Stimulated activated CD4-positive, alpha-beta T cell treated with anti-CD3 and anti-CD28 coated beads, Interleukin-15, amount 100 ng/mL, for 48 hours (primary cell): ENCODE measurements around the gene AKNA.
"Not testable (repeated sequence)": the region's sequence is repeated elsewhere in the genome, so short reads cannot be mapped to it uniquely, and the experiment has no call there.

Experiments used
- DNase-seq, 2 donors: peaks; one replicate each; pipeline ENCODE4 v3.0.0-alpha.2; 2020; ENCODE audit warnings: low read depth in 2 of 2

Gene AKNA

DNA sequence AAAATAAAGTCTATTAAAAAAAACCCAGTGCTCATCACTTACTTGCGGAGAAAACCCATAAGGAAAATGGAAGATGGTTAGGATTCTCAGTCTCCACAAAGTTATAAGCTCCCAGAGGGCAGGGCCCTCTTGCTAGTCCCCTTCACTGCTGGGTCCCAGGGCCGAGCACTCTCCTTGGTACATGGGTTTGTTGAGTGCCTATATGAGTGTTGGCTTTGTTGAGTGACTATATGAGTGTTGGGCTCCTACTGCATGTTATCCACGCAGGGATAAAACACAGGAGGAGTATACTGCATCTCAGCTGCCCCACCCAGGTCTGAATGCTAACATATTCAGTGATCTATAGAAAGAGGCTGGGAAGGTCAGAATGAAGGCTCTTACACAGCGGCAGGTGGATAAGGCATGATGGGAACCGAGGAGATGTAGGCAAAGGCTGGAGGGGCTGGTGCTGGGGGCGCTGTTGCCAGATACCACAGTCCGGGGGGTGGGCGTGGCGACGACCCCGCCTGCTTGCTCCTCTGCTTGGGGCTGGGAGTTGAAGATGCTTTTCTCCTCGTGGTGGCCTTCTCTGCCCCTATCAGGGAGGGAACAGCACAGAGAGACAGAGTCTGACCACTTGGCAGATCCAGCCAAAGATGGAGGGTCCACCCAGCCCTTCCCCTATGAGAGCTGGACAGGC is 46.5 kb downstream of the AKNA start:
- DNase-seq = no peak

GRCh38 chr9:114339130-114339908 is 48.5 kb downstream of the AKNA start:
- DNase-seq = peak in 1 of 2 donors; percentile 52

- no peak for DNase-seq
Measured at GRCh38 chr9:114338187-114338586, 49.6 kb downstream of the AKNA start.

- DNase-seq = no peak
Measured at GRCh38 chr9:114336699-114337395, 50.9 kb downstream of the AKNA start.

GRCh38 chr9:114336157-114336556 is 51.6 kb downstream of the AKNA start:
- DNase-seq = no peak

DNA sequence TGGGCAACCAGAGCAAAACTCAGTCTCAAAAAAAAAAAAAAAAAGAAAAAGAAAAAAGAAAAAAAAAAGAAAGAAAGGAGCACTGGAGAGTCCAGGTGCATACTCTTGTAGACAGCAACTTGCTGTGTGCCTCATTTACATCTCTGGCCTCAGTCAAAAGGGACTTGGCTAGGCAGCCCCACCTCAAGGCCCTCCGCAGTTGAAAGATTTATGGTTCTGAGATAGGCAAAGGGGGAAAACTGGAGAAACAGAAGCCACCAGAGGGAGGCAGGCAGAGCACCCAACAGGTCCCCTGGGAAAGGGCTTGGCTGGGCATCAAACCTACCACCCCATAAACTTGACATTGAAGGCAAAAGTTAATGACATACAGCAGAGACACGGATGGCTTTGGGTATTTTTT is 52.0 kb downstream of the AKNA start:
- DNase-seq = no peak

DNA sequence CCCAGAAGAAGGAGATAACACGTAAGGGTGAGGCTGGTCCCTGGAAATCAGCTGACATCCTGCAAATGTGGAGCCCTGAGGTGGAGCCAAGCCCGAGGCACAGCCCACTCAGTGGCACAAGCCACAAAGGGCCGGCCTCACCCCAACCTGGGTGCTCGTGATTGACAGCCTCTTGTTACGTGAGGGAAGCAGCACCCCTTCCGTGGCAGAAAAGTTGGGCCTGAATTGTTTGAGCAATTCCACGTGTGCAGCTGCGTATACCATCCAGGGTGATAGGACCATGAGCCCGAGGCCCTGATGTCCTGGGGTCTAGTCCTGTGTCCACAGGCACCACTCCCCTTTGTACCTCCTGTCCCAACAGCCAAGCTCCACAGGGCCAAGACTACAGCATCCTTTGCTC is 53.3 kb downstream of the AKNA start:
- no peak for DNase-seq

DNA sequence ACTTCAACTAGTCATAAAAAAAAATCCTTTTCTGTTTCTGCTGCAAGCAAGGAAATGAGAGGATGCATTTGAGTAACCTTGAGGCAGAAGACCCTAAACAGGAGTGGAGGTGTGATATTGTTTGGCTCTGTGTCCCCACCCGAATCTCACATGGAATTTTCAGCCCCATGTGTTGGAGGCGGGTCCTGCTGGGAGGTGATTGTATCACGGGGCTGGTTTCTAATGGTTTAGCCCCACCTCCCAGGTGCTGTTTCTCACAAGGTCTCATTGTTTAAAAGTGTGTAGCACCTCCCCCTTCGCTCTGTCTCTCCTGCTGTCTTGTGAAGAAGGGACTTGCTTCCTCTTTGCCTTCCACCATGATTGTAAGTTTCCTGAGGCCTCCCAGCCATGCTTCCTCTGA is 54.1 kb downstream of the AKNA start:
- not testable (repeated sequence) for DNase-seq

GRCh38 chr9:114332474-114333040 is 55.2 kb downstream of the AKNA start:
- DNase-seq = not testable (repeated sequence)

DNA sequence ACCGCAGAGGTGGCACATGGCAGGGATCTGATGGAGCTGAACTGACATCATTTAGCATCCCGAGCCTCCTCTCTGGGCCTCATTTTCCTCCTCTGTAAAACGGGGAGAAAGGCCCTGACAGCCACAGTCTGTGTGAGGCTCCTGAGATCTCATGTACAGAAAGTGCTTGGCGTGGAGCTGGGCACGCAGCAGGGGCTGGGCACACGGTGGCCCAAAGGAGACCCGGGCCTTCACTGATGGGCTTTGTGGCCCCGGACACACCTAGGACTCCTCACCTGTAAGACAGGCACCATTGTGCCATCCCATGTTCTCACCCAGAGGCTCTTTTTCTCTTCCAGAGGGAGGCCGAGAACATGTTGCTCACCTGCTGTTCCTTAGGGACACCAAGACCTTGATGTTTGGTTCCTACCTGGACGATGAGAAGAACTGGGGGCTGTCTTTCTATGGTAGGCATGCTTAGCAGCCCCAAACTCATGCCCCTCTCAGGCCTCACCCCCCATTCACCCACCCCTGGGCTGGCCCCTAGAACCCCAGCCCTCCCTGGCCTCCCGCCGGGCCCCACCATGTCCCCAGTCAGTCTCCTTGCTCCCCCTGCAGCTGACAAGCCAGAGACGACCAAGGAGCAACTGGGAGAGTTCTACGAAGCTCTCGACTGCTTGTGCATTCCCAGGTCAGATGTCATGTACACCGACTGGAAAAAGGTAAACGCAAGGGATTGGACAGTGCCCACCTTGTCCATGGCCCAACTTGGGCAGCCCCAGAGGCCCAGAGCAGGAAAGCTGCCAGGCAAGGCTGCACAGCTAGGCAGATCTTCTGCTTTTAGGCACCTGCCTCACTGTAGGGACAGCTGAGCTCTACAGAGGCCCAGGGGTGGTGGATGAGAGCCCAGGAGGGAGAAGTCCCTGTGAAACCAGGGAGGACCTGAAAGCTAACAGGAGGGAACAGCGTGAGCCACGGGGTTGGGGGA is 56.3 kb downstream of the AKNA start:
- not testable (repeated sequence) for DNase-seq

GRCh38 chr9:114330636-114331035 is 57.1 kb downstream of the AKNA start:
- DNase-seq = no peak

DNA sequence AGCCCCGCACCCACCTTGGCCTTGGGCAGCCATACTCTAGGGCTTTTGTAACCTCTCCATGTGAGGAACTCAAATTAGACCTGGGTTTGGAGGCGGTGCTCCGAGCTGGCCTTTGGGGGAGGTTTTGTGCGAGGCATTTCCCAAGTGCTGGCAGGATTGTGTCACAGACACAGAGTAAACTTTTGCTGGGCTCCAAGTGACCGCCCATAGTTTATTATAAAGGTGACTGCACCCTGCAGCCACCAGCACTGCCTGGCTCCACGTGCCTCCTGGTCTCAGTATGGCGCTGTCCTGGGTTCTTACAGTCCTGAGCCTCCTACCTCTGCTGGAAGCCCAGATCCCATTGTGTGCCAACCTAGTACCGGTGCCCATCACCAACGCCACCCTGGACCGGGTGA is 58.2 kb downstream of the AKNA start, which contains the start of gene ORM2:
ORM2 (plus strand) TSS at position 245 of the 398 bp plus-strand sequence; CDS start at position 281, 36 bp downstream.
- not testable (repeated sequence) for DNase-seq

DNA sequence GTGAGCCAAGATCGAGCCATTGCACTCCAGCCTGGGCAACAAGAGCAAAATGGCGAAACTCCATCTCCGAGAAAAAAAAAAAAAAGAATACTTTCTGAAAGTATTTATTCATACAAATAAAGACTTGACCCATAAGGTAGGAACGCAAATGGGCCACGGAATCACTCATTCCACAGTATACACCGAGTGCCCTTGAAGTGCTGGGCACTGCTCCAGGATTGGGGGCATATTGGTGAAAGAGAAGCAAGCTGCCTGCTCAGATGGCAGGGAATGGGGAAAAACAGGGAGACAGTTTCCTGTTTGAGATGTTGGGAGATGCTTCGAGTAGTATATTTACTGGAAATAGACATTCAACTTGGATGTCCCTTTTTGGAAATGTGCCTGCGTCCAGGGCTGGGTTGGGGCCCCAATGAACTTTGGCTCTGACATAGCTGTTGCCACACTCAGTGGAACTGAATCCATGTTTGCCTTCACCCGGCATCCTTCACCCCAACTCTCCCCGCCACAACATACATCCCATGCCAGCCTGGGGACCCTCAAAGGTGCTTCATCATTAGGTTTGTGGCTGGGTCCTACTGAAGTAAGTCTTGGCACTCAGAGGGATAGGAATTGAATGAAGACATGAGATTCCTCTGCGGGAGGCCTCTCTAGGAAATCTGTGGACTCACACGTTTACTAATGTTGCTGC is 58.7 kb downstream of the AKNA start:
- not testable (repeated sequence) for DNase-seq

DNA sequence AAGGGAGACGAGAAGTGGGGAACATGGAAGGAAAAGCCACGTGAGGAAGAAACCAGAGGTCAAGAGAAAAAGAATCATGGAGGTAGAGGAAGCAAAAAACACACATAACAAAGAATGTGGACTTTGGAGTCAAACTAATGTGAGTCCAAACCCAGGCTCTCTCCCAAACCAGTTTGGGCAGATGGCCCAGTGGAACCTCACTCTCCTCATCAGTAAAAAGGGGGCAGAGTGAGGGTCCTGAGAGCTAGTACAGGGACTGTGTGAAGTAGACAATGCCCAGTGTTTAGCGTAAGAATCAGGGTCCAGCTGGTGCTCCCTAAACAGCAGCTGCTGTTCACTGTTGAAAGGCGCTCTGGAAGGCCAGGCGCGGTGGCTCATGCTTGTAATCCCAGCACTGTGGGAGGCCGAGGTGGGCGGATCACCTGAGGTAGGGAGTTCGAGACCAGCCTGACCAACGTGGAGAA is 59.4 kb downstream of the AKNA start:
- DNase-seq = not testable (repeated sequence)

DNA sequence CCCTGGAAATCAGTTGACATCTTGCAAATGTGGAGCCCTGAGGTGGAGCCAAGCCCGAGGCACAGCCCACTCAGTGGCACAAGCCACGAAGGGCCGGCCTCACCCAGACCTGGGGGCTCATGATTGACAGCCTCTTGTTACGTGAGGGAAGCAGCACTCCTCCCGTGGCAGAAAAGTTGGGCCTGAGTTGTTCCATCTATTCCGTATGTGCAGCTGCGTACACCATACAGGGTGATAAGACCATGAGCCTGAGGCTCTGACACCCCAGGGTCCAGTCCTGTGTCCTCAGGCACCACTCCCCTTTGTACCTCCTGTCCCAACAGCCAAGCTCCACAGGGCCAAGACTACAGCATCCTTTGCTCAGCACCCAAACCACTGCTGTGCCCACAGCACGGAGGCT is 60.0 kb downstream of the AKNA start:
- DNase-seq = no peak

GRCh38 chr9:114325684-114326254 is 62.0 kb downstream of the AKNA start:
- not testable (repeated sequence) for DNase-seq

DNA sequence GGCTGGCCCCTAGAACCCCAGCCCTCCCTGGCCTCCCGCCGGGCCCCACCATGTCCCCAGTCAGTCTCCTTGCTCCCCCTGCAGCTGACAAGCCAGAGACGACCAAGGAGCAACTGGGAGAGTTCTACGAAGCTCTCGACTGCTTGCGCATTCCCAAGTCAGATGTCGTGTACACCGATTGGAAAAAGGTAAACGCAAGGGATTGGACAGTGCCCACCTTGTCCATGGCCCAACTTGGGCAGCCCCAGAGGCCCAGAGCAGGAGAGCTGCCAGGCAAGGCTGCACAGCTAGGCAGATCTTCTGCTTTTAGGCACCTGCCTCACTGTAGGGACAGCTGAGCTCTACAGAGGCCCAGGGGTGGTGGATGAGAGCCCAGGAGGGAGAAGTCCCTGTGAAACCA is 62.8 kb downstream of the AKNA start:
- not testable (repeated sequence) for DNase-seq

DNA sequence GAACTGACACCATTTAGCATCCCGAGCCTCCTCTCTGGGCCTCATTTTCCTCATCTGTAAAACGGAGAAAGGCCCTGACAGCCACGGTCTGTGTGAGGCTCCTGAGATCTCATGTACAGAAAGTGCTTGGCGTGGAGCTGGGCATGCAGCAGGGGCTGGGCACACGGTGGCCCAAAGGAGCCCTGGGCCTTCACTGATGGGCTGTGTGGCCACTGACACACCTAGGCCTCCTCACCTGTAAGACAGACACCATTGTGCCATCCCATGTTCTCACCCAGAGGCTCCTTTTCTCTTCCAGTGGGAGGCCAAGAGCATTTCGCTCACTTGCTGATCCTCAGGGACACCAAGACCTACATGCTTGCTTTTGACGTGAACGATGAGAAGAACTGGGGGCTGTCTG is 63.3 kb downstream of the AKNA start:
- DNase-seq = no peak

DNA sequence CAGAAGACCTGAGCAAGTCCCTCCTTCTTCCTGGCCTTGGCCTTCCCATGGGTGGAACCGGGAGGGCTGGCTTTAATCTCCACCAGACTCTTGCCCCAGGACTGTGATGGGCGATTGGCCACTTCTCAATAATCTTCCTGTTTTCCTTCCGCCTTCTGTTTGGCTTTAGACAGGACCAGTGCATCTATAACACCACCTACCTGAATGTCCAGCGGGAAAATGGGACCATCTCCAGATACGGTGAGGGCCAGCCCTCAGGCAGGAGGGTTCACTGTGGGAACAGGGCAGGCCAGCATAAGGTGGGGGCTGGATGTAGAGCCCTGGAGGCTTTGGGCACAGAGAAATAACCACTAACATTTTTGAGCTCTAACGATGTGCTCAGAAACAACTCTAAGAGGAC is 63.9 kb downstream of the AKNA start:
- not testable (repeated sequence) for DNase-seq
